Activated T-cell treated with anti-CD3 and anti-CD28 coated beads for 24 hours (primary cell): ENCODE results near the gene EZH1.

ENCODE experiments used
- DNase-seq: peaks from one replicate; pipeline ENCODE4 v3.0.0-alpha.2; 2020; ENCODE audit warnings: low read depth

Gene EZH1

DNA sequence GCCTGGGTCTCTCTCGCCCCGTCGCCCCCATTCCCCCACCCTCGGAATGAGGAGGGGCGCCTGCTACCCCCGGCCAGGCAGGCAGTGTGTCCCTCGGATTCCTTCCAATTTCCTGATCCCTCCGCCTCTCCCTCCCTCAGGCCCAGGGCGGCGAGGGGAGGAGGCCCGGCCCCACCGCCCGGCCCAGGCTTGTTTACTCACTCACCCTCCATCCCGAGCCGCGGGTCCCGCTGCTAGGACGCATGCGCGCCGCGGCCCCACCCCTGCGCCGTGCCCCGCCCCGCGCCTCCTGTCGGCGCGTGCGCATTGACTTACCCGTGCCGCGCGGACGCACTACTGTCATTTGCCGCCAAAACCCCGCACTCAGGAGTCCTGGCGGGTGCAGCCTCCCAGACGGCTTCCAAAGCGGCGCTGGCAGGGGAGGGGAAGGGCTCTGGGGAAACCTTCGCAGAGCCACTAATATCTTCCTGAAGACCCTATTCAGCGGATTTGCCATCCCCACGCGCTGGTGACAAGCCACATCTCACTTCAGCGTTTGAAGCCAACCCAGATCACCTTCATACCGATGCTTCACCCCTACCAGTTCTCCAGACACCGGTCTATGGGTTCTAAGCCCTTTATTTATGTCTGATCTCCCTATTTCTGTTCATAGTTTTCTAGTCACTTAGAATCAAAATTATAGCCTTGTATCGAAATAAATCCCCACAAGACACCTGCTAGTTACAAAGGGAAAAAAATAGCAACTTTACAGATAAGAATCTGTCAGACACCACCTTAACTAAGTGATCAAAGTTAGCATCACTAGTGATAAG, at the start of gene EZH1:
Gene EZH1 (minus strand): TSS at position 235 of the 812 bp plus-strand sequence. CDS start 16,099 bp downstream, outside the sequence.
- peak; percentile 92 for DNase-seq

DNA sequence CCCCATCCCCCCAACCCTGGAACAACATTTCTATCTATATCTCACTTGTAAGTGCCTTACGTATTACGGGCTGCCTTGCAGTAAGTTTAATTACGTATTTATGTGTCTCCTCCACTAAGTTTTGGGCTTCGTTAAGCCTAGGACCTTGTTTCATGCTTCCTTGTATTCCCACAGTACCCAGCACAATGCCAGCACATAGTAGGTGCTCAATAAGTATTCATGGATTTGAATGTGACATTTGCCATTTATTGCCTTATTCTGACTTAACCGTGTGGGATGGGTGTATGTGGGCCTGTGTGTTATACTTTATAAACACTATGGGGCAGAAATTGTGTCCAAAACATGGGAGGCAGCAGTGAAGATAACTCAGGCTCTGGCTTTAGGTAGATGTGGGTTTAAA, 47.7 kb upstream of the EZH1 start:
- DNase-seq, result no peak

DNA sequence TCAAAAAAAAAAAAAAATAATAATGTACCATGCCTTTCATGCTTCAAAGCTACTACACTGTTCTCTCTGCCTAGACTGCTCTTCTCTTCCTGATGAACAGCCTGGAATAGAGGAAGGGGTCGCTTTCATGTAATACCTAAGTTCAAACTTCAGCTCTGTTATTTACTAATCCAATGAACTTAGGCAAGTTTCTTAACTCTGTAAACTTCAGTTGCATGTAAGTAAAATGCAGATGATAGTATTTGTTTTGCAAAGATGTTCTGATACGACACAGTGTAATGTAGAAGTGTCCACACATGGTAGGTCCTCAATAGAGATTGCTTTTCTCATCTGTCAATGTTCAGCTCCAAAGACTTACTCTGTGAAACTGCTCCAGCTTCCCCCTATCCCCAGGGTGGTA, 47.1 kb upstream of the EZH1 start:
- no peak for DNase-seq

DNA sequence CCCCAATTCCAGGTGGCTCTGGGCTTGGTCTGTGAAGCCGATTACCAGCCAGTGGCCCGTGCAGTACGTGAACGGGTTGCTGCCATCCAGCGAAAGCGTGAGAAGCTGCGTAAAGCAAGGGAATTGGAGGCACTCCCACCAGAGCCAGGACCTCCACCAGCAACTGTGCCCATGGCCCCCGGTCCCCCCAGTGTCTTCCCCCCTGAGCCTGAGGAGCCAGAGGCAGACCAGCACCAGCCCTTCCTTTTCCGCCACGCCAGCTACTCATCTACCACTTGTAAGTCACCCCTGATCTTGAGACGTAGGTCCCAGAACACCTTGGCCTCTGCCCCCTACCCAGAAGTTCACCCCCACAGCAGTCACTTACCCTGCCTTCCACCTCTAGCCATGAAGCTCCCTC, 42.4 kb upstream of the EZH1 start:
- DNase-seq, result no peak

DNA sequence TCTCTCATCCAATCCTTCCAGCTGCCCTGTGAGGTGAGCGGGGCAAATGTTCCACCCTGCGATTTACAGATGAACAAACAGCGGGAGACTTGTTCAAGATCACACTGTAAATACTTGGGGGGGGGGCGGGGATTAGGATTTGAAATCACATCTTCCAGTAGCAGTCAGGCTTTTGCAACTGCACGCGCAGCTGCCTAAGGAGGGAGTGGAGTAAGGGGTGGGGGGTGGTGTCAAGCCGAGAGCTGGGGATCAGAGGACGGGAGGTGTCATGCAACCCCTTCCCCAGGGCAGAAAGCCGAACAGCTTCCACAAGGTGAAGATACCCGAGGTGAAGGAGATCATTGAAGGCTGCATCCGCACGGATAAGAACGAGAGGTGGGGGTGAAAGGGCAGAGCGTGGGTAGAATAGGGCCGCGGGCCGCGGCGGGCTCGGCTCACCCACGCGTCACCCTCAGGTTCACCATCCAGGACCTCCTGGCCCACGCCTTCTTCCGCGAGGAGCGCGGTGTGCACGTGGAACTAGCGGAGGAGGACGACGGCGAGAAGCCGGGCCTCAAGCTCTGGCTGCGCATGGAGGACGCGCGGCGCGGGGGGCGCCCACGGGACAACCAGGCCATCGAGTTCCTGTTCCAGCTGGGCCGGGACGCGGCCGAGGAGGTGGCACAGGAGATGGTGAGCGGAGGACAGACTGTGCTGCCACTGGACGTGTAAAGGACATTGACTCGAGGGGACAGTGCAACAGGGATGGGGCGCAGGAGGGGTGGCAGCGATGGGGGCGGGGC, 40.2 kb upstream of the EZH1 start:
- DNase-seq, result no peak

DNA sequence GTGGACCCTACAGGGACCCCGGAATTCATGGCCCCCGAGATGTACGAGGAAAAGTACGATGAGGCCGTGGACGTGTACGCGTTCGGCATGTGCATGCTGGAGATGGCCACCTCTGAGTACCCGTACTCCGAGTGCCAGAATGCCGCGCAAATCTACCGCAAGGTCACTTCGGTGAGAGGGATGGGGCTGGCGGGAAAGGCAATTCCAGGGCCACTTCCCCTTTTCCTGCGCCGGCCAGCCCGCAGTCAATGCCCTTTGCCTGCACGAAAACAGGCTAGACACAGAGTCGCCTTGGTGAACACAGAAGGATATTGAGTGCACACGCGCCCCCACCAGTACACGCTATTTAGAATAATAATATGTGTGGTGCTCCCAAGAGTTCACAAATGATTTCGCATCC, 39.6 kb upstream of the EZH1 start:
- DNase-seq, result no peak

DNA sequence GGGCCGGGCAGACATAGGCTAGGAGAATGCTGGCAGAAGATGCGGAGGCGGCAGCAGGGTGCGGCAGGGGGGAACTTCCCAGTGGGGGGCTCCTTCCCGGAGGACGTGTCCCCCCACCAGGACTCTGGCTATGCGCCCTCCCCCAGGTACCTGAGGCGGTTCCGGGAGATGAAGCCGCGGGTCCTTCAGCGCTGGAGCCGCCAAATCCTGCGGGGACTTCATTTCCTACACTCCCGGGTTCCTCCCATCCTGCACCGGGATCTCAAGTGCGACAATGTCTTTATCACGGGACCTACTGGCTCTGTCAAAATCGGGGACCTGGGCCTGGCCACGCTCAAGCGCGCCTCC, 38.9 kb upstream of the EZH1 start:
- DNase-seq, result no peak

DNA sequence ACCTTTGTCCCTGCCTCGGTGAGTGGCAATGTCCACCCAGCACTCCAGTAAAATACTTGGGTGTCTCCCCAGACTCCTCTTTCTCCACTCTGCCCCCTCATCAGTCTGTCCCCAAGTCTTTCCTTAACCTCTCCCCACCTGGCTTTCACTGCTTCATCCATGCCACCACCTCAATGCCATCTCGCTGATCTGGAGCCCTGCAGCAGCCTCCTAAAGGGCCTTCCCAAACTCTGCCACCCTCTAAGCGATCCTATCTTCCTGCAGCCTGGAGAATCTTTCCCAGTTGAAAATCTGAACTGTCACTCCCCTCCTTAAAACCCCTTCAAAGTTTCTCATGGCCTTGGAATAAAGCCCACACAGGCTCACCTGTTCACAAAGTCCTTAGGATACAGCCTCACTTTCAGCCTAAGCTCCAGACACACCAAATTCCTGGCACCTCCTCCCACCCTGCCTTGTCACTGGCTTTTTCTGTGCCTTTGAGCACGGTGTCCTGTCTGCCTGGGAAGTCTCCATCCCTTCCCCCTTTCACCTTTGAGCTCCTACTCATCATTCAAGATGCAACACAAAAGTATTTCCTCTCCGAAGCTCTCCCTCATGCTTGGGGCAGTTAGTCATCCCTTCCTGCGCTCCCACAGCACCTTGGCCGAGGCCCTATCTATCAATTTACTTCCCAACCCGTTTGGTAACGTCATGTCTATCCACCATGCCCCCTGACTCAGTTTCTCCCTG, 38.4 kb upstream of the EZH1 start:
- no peak for DNase-seq

DNA sequence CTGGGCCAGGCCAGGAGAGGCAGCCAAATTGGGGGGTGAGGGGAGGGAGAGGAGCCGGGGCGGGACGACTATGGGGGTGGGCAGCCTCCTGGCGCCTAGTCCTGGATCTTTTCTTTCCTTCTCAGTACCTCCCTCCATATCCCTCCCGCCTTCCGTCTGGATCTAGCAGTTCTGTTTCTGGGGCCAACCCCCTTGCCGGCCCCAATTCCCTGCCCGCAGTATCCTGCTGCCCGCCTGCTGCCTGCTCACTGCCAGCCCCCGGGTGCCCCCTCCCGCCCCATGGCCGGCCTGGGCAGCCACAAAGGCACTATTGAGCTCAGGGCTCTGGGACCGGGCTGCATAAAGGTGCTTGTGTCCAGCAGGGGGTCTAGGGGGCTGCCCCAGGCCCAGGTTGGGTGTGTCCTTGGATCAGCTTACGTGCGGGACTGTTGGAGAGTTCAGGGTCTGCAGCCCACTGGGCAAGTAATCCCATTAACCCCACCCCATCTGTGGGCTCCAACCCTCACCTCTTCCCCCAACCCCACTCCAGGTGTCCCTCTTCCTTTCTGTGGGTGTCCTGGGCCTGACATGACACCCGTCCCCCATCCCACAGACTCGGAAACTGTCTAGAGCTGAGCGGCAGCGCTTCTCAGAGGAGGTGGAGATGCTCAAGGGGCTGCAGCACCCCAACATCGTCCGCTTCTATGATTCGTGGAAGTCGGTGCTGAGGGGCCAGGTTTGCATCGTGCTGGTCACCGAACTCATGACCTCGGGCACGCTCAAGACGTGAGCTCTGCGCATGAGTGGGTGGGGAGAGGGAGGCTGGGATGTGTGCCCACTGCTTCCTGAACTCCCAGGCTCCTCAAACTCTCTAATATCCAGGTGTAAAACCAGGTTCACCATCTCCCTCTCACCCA, 37.6 kb upstream of the EZH1 start:
- DNase-seq, result no peak

DNA sequence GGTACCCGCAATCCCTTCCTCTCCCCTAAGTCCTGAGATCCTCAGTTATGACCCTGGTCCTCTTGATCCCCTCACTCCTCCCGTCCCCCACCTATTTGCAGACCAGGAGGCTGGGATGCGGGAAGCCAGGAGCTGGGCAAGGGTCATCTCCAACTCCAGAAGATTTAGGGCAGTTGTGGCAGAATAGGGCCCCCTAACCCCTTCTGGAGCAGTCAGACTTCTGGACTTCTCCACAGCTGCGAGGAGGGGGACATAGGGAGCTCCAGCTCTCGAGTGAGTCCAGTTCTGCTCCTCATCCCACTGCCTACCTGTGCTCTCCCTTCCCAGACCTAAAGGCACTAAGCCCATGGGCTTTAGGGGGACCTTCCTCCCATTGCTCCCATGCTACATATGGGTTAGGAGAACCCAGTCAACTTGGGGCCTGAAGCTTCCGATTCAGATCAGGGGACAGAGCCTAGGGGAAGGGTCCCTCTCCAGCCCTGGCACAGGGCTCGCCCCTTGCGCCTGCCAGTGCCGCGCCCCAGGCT, 36.9 kb upstream of the EZH1 start:
- DNase-seq, result no peak

DNA sequence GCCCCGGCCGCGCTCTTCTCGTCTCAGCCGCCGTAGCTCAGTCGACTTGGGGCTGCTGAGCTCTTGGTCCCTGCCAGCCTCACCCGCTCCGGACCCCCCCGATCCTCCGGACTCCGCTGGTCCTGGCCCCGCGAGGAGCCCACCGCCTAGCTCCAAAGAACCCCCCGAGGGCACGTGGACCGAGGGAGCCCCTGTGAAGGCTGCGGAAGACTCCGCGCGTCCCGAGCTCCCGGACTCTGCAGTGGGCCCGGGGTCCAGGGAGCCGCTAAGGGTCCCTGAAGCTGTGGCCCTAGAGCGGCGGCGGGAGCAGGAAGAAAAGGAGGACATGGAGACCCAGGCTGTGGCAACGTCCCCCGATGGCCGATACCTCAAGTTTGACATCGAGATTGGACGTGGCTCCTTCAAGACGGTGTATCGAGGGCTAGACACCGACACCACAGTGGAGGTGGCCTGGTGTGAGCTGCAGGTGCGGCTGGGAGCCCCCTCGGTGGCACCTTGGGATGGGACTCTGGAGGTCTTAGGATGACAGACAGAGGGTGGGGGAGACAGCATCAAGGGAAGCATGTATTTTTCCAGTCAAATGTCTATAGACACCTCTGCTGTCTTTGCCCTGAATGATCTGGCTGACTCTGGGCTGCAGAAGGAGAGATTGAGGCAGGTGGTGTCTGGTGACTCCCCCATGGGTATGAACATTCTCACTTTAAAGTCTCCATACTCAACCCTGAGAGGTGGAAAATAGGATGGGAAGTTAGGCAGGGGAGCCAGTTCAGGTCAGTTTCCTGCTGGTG, 36.2 kb upstream of the EZH1 start:
- DNase-seq, result no peak

DNA sequence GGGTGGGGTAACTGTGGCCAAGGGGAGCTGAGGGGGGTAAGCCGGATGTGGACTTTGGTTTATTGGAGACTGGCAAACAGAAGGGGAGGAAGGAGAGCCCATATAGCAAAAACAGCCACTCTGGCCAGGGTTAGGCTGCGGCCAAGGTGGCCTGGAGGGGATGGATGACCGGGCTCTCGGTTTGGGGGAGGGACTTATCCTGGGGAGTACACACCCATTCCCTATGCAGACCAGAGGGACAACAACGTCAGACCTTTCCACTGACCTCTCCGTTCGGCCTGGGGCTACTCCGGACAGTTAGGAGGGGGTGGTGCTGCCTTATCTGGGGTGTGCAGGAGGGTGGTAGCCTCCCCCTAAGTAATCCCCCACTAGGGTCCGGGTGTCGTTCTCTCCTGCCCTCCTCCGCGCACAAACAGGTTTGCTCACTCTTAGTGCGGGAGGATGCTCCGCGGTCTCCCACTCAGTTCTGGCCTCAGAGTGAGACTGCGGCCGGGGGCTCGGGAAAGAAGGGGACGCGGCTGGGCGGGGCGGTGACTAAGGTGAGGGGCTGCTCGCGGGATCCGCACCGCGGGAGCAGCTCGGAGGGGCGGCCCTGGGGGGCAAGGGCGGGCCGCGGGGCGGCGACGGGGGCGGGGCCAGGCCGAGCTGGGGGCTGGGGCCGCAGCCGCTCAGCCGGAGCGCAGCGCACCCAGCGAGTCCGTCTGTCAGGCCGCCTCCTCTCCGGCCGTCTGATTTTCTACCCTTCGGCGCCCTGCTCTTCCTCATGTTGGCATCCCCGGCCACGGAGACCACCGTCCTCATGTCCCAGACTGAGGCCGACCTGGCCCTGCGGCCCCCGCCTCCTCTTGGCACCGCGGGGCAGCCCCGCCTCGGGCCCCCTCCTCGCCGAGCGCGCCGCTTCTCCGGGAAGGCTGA, 35.4 kb upstream of the EZH1 start, which contains the start of gene WNK4:
Gene WNK4 (plus strand): TSS at position 675 of the 915 bp plus-strand sequence. CDS start 89 bp downstream, at position 764.
- DNase-seq, result no peak

DNA sequence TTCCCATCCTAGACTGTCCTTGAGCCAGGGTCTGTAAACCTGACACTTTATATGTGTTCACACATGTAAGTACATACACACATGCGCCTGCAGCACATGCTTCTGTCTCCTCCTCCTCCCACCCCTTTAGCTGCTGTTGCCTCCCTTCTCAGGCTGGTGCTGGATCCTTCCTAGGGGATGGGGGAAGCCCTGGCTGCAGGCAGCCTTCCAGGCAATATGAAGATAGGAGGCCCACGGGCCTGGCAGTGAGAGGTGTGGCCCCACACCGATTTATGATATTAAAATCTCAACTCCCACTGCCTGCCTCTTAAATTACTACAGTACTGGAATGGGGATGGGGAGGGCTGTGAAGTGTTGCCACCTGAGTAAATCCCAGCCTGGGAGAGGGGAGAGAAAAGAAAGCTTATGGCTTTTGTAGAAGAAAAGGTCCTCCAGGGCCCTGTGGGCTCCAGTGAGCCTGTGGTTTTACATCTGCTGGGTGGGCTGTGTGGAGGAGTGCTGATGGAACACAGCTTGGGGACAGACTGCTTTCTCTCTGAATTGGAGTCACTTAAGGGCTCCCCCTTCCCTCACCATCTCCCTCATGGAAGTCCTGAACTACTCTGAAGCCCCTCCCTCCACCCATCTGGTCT, 34.6 kb upstream of the EZH1 start:
- DNase-seq, result no peak

DNA sequence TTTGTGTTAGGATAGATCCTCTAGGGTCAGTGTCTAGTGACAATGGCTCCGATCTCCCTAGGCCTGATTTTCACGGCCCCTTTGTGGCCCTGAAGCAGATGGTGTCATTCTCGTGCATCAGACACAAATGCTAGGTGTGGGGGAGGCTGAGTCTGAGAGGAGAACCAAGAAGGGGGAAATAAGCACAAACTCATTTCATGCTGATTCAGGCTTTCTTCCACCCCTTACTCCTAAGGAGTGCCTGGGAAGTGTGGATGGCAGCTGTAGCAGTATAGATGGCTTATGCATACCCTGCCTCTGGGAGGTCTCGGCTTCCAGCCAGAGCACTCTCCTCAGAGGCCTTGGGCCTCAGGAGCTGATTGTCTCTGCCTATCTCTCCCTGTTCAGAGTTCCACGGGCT, 33.7 kb upstream of the EZH1 start:
- no peak for DNase-seq

DNA sequence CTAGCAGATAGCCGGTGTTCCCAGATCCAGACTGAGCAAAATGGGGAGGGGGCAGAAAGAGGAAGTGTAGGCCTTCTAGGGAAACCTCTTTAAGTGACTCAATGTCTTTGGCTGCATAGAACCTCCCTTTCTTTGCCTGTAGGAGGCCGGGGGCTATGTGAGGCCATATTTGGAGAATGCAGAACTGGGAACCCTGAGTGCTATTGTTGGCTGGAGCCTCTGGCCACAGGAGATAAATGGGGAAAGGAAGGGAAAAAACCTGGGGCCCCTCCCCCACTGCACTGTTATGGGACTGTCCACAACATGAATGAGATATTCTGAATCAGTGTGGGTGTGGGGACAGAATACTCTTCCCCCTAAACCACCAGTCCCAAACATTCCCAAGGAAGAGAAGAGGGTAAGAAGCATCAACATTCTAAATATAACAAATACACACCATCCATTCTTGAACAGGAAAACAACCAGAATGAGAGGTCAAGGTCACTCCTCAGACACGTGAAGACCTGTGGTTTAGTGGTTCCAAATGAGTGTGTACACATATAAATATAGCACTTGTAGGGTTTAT, 30.8 kb upstream of the EZH1 start:
- no peak for DNase-seq

DNA sequence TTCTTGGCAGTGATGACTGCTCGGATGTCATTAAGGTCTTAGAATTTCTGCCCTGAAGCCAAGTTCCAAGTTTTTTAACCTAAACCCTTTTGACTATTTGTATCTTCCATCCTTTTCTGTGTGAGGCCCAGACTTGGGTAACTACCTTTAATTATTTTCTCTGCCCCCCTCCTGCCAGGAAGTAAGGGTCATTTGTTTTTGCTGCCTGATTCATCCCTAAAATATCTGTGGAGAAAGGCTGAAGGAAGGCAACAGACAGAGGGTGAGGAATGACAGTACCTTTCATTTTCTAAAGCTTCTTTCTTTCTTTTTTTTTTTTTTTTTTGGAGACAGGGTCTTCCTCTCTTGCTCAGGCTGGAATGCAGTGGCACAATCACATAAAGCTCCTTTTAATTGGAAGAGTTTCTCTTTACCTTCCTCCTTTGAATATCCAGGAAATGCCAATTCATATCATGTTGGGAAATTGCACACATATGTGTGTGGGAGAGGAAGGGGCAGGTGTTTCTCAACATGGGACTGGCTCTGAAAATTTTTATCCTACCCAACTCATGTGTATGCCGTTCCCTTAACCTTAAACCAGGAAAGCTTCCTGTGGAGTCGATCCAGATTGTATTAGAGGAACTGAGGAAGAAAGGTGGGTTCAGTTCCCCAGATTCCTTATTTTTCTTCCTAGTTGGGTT, 29.4 kb upstream of the EZH1 start:
- no peak for DNase-seq

DNA sequence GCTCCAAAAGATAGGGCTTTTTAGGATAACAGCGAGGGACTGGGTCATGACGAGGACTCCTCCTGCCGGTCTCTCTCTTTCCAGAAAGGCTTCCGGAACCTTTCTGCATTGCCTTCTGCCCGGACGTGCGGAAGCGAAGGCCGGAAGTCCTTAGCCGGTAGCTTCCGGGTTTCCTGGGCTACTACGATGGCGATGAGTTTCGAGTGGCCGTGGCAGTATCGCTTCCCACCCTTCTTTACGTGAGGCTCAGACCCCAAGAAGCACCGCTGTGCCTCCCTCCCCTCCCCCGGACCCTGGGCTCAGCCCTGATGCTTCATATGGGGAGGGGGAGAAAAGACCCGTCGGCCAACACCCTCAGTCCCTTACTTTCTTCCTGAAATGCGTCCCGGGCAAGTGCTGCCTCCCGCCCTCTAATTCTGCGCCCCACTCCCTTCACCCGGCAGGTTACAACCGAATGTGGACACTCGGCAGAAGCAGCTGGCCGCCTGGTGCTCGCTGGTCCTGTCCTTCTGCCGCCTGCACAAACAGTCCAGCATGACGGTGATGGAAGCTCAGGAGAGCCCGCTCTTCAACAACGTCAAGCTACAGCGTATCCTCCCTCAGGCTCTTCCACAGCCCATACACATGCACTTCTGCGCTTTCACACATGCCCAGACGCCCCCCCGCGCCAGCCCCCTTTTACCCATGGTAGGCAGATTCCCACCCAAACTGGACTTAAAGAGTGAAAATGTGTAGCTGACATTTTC, 28.6 kb upstream of the EZH1 start, which contains the start of gene VPS25:
Gene VPS25 (plus strand): TSS at position 160 of the 746 bp plus-strand sequence. CDS start 27 bp downstream, at position 187.
- peak; percentile 73 for DNase-seq
